ENCODE measurements around the gene CCDC106.

CCDC106 gene

GRCh38 chr19:55647732-55648584, at the start of gene CCDC106:
Gene CCDC106, plus strand, starts transcription at chr19:55648212. Its CDS starts 835 bp downstream, at chr19:55649047.
- peak within 1 kb of the TSS; percentile 96 for H3K4me3 ChIP-seq
- peaks cover 34% of the 10 kb centered on the region for H3K36me3 ChIP-seq (ENCODE audit: insufficient read depth, low read length)
- peak within 1 kb of the TSS; percentile 94 for H3K27ac ChIP-seq
- no peak for DNase-seq (ENCODE audit: low read depth, low spot score)
- TF ChIP-seq EZH2 (IDR thresholded peaks at IDR 0.05), result no peak
- no peak; the same call in 1 of the 2 replicates for TF ChIP-seq POLR2AphosphoS5 (IDR thresholded peaks at IDR 0.05; ENCODE audit: borderline replicate concordance, low read depth, low read length)
- peak; percentile 14 for TF ChIP-seq FOXP2 (optimal IDR thresholded peaks at IDR 0.05; ENCODE audit: control extremely low read depth, extremely low read length, insufficient read depth)
- peak within 1 kb of the TSS; percentile 96 for H3K9ac ChIP-seq (ENCODE audit: insufficient read length)
- no peaks in the 10 kb centered on the region for H3K9me3 ChIP-seq (ENCODE audit: low read depth, low read length)

DNA sequence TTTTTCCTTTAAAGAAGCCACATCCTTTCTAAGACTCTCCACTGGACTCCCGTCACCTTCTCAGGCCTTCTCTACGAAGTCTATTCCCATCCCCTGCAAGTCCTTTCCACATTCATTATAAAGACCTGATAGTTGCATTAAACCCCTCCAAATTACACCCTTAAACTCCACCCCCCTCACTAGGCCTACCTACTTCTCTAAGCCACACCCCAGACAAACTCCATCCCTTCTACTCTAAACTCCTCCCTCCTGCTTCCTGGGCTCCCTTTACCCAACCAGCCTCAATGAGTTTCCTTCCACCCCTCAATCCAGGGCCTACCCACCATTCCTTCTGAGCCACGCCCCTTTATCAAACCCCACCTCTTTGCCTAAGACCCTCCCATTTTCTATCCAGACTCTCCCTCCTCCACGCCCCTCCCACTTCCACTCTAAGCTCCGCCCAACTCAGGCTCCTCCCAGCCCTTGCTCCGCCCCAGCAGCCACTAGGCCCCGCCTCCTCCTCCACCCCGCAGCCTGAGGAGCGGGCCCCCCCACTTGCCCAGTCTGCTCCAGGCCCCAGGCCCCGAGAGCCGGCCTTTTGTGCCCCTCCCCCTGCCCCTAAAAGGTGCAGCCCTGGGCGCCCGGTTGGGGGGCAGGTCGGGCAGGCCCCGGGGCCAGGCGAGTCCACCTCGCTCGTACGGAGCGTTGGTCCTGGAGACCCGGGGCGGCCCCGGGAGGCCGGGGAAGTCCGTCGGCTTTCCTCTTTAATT, 49.1 kb upstream of the CCDC106 start:
- Histone ChIP-seq H3K27ac (peak overlapping the region; percentile 99), H3K9me3 (ENCODE audit: low read depth, low read length) (no peaks in the 10 kb centered on the region), H3K36me3 (ENCODE audit: insufficient read depth, low read length) (peaks cover 28% of the 10 kb centered on the region), H3K9ac (ENCODE audit: insufficient read length) (peak overlapping the region; percentile 98), H3K4me3 (peak overlapping the region; percentile 100)
- peak; percentile 99 for DNase-seq (ENCODE audit: low read depth, low spot score)
- TF ChIP-seq EZH2 (IDR thresholded peaks at IDR 0.05), result no peak
- peak; percentile 40; the same call in 1 of the 2 replicates for TF ChIP-seq POLR2AphosphoS5 (IDR thresholded peaks at IDR 0.05; ENCODE audit: borderline replicate concordance, low read depth, low read length)
- no peak for TF ChIP-seq FOXP2 (optimal IDR thresholded peaks at IDR 0.05; ENCODE audit: control extremely low read depth, extremely low read length, insufficient read depth)

GRCh38 chr19:55599468-55599841, 48.6 kb upstream of the CCDC106 start, which contains the start of gene FIZ1:
Gene FIZ1, minus strand, starts transcription at chr19:55599517. Its CDS starts 1,652 bp downstream, at chr19:55597865.
- Histone ChIP-seq H3K9ac (ENCODE audit: insufficient read length) (peak within 1 kb of the TSS; percentile 98), H3K36me3 (ENCODE audit: insufficient read depth, low read length) (peaks cover 28% of the 10 kb centered on the region)
- TF ChIP-seq POLR2AphosphoS5 (IDR thresholded peaks at IDR 0.05; ENCODE audit: borderline replicate concordance, low read depth, low read length), result peak; percentile 48
- TF ChIP-seq EZH2 (IDR thresholded peaks at IDR 0.05), result no peak

GRCh38 chr19:55599842-55600661, 48.0 kb upstream of the CCDC106 start, which contains the start of gene ZNF524:
Gene ZNF524, plus strand, starts transcription at chr19:55600288. Its CDS starts 1,825 bp downstream, at chr19:55602113.
- no peaks in the 10 kb centered on the region for H3K9me3 ChIP-seq (ENCODE audit: low read depth, low read length)
- peak; percentile 68 for DNase-seq (ENCODE audit: low read depth, low spot score)
- H3K9ac ChIP-seq (ENCODE audit: insufficient read length), result peak within 1 kb of the TSS; percentile 98
- H3K4me3 ChIP-seq, result peak within 1 kb of the TSS; percentile 100
- H3K36me3 ChIP-seq (ENCODE audit: insufficient read depth, low read length), result peaks cover 23% of the 10 kb centered on the region
- peak within 1 kb of the TSS; percentile 99 for H3K27ac ChIP-seq
- TF ChIP-seq POLR2AphosphoS5 (IDR thresholded peaks at IDR 0.05; ENCODE audit: borderline replicate concordance, low read depth, low read length) (no peak; the same call in 1 of the 2 replicates), EZH2 (IDR thresholded peaks at IDR 0.05) (no peak), FOXP2 (optimal IDR thresholded peaks at IDR 0.05; ENCODE audit: control extremely low read depth, extremely low read length, insufficient read depth) (no peak)

More at GRCh38 chr19:55599468-55599841, 48.6 kb upstream of the CCDC106 start, which contains the start of gene FIZ1:
- DNase-seq (ENCODE audit: low read depth, low spot score), result peak; percentile 96
- peak within 1 kb of the TSS; percentile 100 for H3K4me3 ChIP-seq
- peak within 1 kb of the TSS; percentile 99 for H3K27ac ChIP-seq
- H3K9me3 ChIP-seq (ENCODE audit: low read depth, low read length), result no peaks in the 10 kb centered on the region

- no peak for DNase-seq (ENCODE audit: low read depth, low spot score)
- H3K4me3 ChIP-seq, result peak overlapping the region; percentile 100
- H3K9me3 ChIP-seq (ENCODE audit: low read depth, low read length), result no peaks in the 10 kb centered on the region
- H3K27ac ChIP-seq, result peak overlapping the region; percentile 99
- peaks cover 17% of the 10 kb centered on the region for H3K36me3 ChIP-seq (ENCODE audit: insufficient read depth, low read length)
- peak overlapping the region; percentile 79 for H3K9ac ChIP-seq (ENCODE audit: insufficient read length)
- TF ChIP-seq EZH2 (IDR thresholded peaks at IDR 0.05) (no peak), POLR2AphosphoS5 (IDR thresholded peaks at IDR 0.05; ENCODE audit: borderline replicate concordance, low read depth, low read length) (peak; percentile 55; the same call in 1 of the 2 replicates), FOXP2 (optimal IDR thresholded peaks at IDR 0.05; ENCODE audit: control extremely low read depth, extremely low read length, insufficient read depth) (no peak)
These were observed 47.4 kb upstream of the CCDC106 start for GRCh38 chr19:55600662-55601028.

- H3K4me3 ChIP-seq, result peak overlapping the region; percentile 100
- no peak for DNase-seq (ENCODE audit: low read depth, low spot score)
- H3K36me3 ChIP-seq (ENCODE audit: insufficient read depth, low read length), result peaks cover 12% of the 10 kb centered on the region
- H3K9ac ChIP-seq (ENCODE audit: insufficient read length), result peak overlapping the region; percentile 79
- H3K9me3 ChIP-seq (ENCODE audit: low read depth, low read length), result no peaks in the 10 kb centered on the region
- H3K27ac ChIP-seq, result peak overlapping the region; percentile 99
- TF ChIP-seq POLR2AphosphoS5 (IDR thresholded peaks at IDR 0.05; ENCODE audit: borderline replicate concordance, low read depth, low read length) (no peak), FOXP2 (optimal IDR thresholded peaks at IDR 0.05; ENCODE audit: control extremely low read depth, extremely low read length, insufficient read depth) (no peak), EZH2 (IDR thresholded peaks at IDR 0.05) (no peak)
These were observed 46.9 kb upstream of the CCDC106 start for GRCh38 chr19:55601084-55601483.

- H3K9me3 ChIP-seq (ENCODE audit: low read depth, low read length), result no peaks in the 10 kb centered on the region
- no peak overlapping the region for H3K9ac ChIP-seq (ENCODE audit: insufficient read length)
- no peak for DNase-seq (ENCODE audit: low read depth, low spot score)
- H3K36me3 ChIP-seq (ENCODE audit: insufficient read depth, low read length), result peaks cover 2% of the 10 kb centered on the region; the same call in 1 of the 2 replicates
- no peak overlapping the region for H3K4me3 ChIP-seq
- no peak for TF ChIP-seq EZH2 (IDR thresholded peaks at IDR 0.05)
- no peak for TF ChIP-seq FOXP2 (optimal IDR thresholded peaks at IDR 0.05; ENCODE audit: control extremely low read depth, extremely low read length, insufficient read depth)
- TF ChIP-seq POLR2AphosphoS5 (IDR thresholded peaks at IDR 0.05; ENCODE audit: borderline replicate concordance, low read depth, low read length), result no peak
- no peak overlapping the region for H3K27ac ChIP-seq
These were observed 45.7 kb upstream of the CCDC106 start for GRCh38 chr19:55602104-55603001.
